C4-2B (cell line): ENCODE data around the gene ATAD2B.
A peak's percentile ranks its signal among the peaks of the same experiment; 100 is the strongest.

Source experiments
- H3K27ac ChIP-seq: fragments of 450-650 bp; 2 replicates; pipeline ENCODE4 v1.5.1; 2017
- ZFX ChIP-seq: fragments of 450-650 bp; IDR thresholded peaks from 2 replicates; pipeline ENCODE4 v1.6.1; 2017
- TF ChIP-seq, protein P1 (sequence below): fragments of 450-650 bp; conservative IDR thresholded peaks from 2 replicates; pipeline ENCODE4 v1.5.1; 2017; ENCODE audit warnings: mild to moderate bottlenecking

ATAD2B gene

DNA sequence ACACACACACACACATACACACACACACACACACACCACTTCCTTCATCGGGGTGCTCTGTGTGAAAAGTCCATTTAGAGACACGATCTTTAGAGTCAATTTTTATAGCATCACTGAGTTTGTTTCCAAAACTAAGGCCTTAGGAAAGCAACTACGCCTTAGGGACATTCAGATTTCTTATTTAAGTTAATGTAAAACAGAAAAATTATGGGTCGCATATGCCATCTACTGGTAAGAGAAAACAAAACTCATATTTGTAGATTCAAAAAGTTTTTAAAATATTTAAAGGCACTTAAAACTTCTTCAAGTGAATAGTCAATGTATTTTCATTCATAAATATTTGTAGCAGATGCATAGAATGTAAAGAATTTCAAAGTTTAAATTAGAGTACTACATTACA is 166.2 kb downstream of the ATAD2B start:
- no peak overlapping the region for H3K27ac ChIP-seq
- TF ChIP-seq, protein P1, sequence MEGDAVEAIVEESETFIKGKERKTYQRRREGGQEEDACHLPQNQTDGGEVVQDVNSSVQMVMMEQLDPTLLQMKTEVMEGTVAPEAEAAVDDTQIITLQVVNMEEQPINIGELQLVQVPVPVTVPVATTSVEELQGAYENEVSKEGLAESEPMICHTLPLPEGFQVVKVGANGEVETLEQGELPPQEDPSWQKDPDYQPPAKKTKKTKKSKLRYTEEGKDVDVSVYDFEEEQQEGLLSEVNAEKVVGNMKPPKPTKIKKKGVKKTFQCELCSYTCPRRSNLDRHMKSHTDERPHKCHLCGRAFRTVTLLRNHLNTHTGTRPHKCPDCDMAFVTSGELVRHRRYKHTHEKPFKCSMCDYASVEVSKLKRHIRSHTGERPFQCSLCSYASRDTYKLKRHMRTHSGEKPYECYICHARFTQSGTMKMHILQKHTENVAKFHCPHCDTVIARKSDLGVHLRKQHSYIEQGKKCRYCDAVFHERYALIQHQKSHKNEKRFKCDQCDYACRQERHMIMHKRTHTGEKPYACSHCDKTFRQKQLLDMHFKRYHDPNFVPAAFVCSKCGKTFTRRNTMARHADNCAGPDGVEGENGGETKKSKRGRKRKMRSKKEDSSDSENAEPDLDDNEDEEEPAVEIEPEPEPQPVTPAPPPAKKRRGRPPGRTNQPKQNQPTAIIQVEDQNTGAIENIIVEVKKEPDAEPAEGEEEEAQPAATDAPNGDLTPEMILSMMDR, result peak; percentile 41
- TF ChIP-seq ZFX, result no peak

GRCh38 chr2:23757686-23758433 is 169.1 kb downstream of the ATAD2B start:
- TF ChIP-seq, protein P1, result no peak
- TF ChIP-seq ZFX, result no peak
- H3K27ac ChIP-seq, result no peak overlapping the region

GRCh38 chr2:23756593-23757292 is 170.2 kb downstream of the ATAD2B start:
- H3K27ac ChIP-seq, result no peak overlapping the region
- TF ChIP-seq, protein P1, result no peak
- no peak for TF ChIP-seq ZFX

GRCh38 chr2:23754970-23755369 is 172.0 kb downstream of the ATAD2B start:
- H3K27ac ChIP-seq, result no peak overlapping the region
- TF ChIP-seq, protein P1, result no peak
- TF ChIP-seq ZFX, result no peak

GRCh38 chr2:23753291-23754010 is 173.5 kb downstream of the ATAD2B start:
- TF ChIP-seq, protein P1, result no peak
- no peak for TF ChIP-seq ZFX
- no peak overlapping the region for H3K27ac ChIP-seq

GRCh38 chr2:23751747-23752265 is 175.1 kb downstream of the ATAD2B start:
- H3K27ac ChIP-seq, result no peak overlapping the region
- TF ChIP-seq, protein P1, result no peak
- no peak for TF ChIP-seq ZFX
